Thymus (tissue), 11 donors: ENCODE measurements around the gene ALOX5. TPM values are rescaled to one million over a fixed set of nuclear protein-coding genes. Genes with fewer than 3 reads are reported as not detected.

Experiments
- DNase-seq, 9 donors: peaks; one replicate each; pipeline ENCODE4 v3.0.0-alpha.2; 2013; ENCODE audit warnings: low spot score in 9 of 9, low read depth in 6 of 9, missing footprints in 1 of 9
- H3K27ac ChIP-seq, 2 donors: one replicate each; pipeline ENCODE4 v1.5.1; 2013; ENCODE audit warnings: control low read depth in 1 of 2, low read depth in 1 of 2, low read length in 1 of 2, mild to moderate bottlenecking in 1 of 2, moderate library complexity in 1 of 2
- H3K27me3 ChIP-seq, 2 donors: one replicate each; pipeline ENCODE4 v1.5.1; 2013; ENCODE audit warnings: low read length in 1 of 2; ENCODE audit not compliant: control insufficient read depth in 2 of 2, insufficient read depth in 1 of 2
- H3K36me3 ChIP-seq, 2 donors: one replicate each; pipeline ENCODE4 v1.5.1; 2013; ENCODE audit warnings: low read length in 1 of 2, mild to moderate bottlenecking in 1 of 2, moderate library complexity in 1 of 2; ENCODE audit not compliant: control insufficient read depth in 2 of 2, insufficient read depth in 2 of 2
- H3K4me1 ChIP-seq, 2 donors: one replicate each; pipeline ENCODE4 v1.5.1; 2013; ENCODE audit warnings: low read length in 2 of 2; ENCODE audit not compliant: control insufficient read depth in 2 of 2, insufficient read depth in 2 of 2
- H3K4me3 ChIP-seq, 2 donors: one replicate each; pipeline ENCODE4 v1.5.1; 2013; ENCODE audit warnings: low read length in 2 of 2, control low read depth in 1 of 2, mild to moderate bottlenecking in 1 of 2
- H3K9me3 ChIP-seq, 2 donors: one replicate each; pipeline ENCODE4 v1.5.1; 2013; ENCODE audit warnings: low read length in 1 of 2, mild to moderate bottlenecking in 1 of 2; ENCODE audit not compliant: control insufficient read depth in 2 of 2, insufficient read depth in 1 of 2
- WGBS: extraction: QIAGEN DNeasy Blood & Tissue Kit; methylation state at CpG from one replicate; pipeline ENCODE4 v1.1.7; 2013; 5-methylcytosine and 5-hydroxymethylcytosine counted together
- polyA plus RNA-seq: library from polyadenylated mRNA; stranded (reverse); fragments of 200-250 nt; gene quantifications from one replicate; pipeline ENCODE4 v1.2.3, GENCODE V29; 2013
- total RNA-seq: library from RNA; stranded (reverse); fragments of 120-200 nt; gene quantifications from one replicate; pipeline ENCODE4 v1.2.4, GENCODE V29; 2013
- donor health status: healthy.

ALOX5 gene
- total and polyA plus RNA-seq, 2 donors = 6.7 to 18.9 TPM

DNA sequence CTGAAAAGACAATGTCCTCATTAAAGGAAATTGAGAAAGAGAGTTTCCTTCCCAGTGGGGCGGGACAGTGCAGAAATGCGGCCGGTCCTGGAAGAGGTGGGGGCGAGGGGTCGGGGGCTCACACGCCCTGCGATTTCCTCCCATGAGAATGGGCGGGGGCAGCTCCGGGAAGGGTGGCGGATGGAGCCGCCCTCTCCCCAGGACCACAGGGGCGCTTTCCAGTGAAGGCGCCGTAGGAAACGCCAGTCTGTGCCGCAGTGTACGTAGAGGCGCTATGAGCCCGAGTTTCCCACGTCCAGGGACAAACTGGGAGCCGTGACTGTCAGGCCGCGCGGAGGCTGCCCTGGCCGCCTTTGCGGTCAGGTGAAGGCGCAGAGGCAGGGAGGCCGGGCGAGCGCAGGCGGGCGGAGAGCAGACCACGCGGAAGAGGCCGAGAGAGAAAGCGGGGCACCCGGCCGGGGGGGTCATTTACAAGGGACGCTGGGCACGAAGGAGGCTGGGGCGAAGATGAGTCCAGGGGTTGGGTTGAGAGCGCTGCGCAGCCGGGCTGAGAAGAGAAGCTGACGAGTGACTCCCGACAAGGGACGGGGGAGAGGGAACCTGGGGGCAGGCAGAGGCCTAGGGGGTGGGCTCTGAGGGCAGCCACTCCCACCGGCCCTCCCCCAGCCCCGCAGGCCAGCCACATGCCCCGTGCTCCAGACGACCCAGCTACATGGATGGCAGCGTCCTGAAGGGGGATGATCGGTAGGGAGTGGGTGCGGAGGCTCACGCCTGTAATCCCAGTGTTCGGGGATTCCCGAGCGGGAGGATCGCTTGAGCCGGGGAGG lies 45.0 kb downstream of the ALOX5 start:
- Histone ChIP-seq H3K4me1 (peaks cover 20 to 50% of the 10 kb centered on the region in 2 donors), H3K4me3 (peak overlapping the region; percentile 69 to 70), H3K36me3 (no peaks in the 10 kb centered on the region), H3K9me3 (no peaks in the 10 kb centered on the region), H3K27ac (peak overlapping the region; percentile 61 to 92), H3K27me3 (peaks cover 0 to 11% of the 10 kb centered on the region in 2 donors)
- 2% methylated on average over 60 of the region's 60 CpGs for WGBS
- peak in 2 of 9 donors; percentile 61 to 78 for DNase-seq

GRCh38 chr10:45419676-45420025 lies 45.6 kb downstream of the ALOX5 start:
- Histone ChIP-seq H3K27me3 (peaks cover 0 to 11% of the 10 kb centered on the region in 2 donors), H3K4me3 (peak overlapping the region; percentile 69 to 70), H3K27ac (peak overlapping the region; percentile 61 to 92), H3K36me3 (no peaks in the 10 kb centered on the region), H3K9me3 (no peaks in the 10 kb centered on the region), H3K4me1 (peaks cover 20 to 54% of the 10 kb centered on the region in 2 donors)
- WGBS = 11% methylated on average over 12 of the region's 12 CpGs
- no peak for DNase-seq

DNA sequence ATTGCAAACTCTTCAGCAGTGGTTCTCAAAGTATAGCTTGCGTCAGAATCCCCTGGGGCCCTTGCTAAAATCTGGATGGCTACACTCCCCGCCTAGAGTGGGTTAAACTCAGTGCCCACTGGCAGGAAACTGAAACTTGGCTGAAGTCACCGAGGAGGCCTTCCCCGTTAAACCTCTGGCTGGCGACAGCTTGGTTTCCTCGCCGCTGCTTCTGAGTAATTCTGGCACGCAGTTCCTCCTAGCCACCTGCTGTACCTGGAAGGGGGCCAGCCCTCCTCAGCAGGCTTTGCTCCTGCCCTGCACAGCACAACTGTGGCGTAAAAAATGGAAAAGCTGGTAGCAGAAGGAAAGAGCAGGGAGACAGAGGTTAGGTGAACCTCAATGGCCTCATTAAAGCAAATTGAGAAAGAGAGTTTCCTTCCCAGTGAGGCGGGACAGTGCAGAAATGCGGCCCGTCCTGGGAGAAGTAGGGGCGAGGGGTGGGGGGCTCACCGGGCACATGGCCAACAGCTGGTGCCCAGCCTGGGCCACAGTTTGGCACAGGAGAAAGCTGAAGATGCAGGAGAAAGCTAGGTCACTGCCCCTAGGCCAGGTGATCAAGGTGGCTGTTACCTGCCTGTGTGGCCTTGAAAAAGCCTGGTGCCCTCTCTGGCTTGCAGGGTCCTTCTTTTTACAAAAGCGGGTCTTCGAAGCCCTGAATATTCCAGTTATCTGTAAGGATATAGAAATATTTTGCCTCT lies 46.6 kb downstream of the ALOX5 start:
- Histone ChIP-seq H3K9me3 (no peaks in the 10 kb centered on the region), H3K4me3 (peak overlapping the region in 1 of 2 donors; percentile 14), H3K27ac (peak overlapping the region; percentile 77 to 92), H3K4me1 (peaks cover 27 to 63% of the 10 kb centered on the region in 2 donors), H3K36me3 (no peaks in the 10 kb centered on the region), H3K27me3 (peaks cover 0 to 11% of the 10 kb centered on the region in 2 donors)
- DNase-seq = peak in 1 of 9 donors; percentile 72
- WGBS = 9% methylated on average over 16 of the region's 16 CpGs

- peak in 1 of 9 donors; percentile 63 for DNase-seq
- WGBS = 29% methylated on average over 7 of the region's 7 CpGs
Observed at GRCh38 chr10:45421221-45422097, 47.4 kb downstream of the ALOX5 start.

GRCh38 chr10:45422207-45422865 lies 48.3 kb downstream of the ALOX5 start:
- Histone ChIP-seq H3K27me3 (peaks cover 0 to 11% of the 10 kb centered on the region in 2 donors), H3K9me3 (no peaks in the 10 kb centered on the region), H3K4me3 (no peak overlapping the region), H3K36me3 (no peaks in the 10 kb centered on the region), H3K4me1 (peaks cover 33 to 78% of the 10 kb centered on the region in 2 donors), H3K27ac (peak overlapping the region in 1 of 2 donors; percentile 92)
- peak in 1 of 9 donors; percentile 51 for DNase-seq
- 37% methylated on average over 6 of the region's 6 CpGs for WGBS

More at GRCh38 chr10:45421221-45422097, 47.4 kb downstream of the ALOX5 start:
- Histone ChIP-seq H3K27me3 (peaks cover 0 to 11% of the 10 kb centered on the region in 2 donors), H3K4me1 (peaks cover 33 to 71% of the 10 kb centered on the region in 2 donors), H3K27ac (peak overlapping the region; percentile 77 to 92), H3K36me3 (no peaks in the 10 kb centered on the region), H3K4me3 (no peak overlapping the region), H3K9me3 (no peaks in the 10 kb centered on the region)

GRCh38 chr10:45422866-45423659 lies 49.0 kb downstream of the ALOX5 start:
- Histone ChIP-seq H3K27ac (peak overlapping the region in 1 of 2 donors; percentile 92), H3K36me3 (no peaks in the 10 kb centered on the region), H3K4me1 (peaks cover 33 to 86% of the 10 kb centered on the region in 2 donors), H3K4me3 (no peak overlapping the region), H3K9me3 (no peaks in the 10 kb centered on the region), H3K27me3 (peaks cover 0 to 9% of the 10 kb centered on the region in 2 donors)
- DNase-seq = no peak
- 64% methylated on average over 9 of the region's 9 CpGs for WGBS

DNA sequence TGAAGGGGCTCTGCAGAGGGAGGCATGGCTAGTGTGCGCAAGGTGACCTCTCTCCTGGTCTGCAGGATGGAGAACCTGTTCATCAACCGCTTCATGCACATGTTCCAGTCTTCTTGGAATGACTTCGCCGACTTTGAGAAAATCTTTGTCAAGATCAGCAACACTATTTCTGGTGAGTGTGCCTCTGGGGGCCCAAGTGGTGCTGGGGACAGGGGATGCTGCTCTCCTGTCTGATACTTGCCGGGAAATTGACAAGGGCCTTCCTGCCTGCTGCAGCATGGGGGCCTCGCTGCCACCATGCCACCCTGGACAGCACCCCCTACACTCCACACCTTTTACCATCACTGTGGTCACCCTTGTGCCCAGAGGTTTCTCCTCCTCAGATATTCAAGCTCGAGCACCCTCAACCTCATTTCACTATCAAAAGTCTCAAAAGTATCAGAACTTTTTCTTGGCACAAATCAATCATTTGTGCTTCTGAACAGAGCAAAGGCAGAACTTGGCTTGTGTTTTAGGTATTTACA lies 50.0 kb downstream of the ALOX5 start:
- Histone ChIP-seq H3K9me3 (no peaks in the 10 kb centered on the region), H3K4me1 (peaks cover 33 to 89% of the 10 kb centered on the region in 2 donors), H3K27me3 (peaks cover 0 to 2% of the 10 kb centered on the region in 2 donors), H3K36me3 (no peaks in the 10 kb centered on the region), H3K4me3 (no peak overlapping the region), H3K27ac (no peak overlapping the region)
- WGBS = 98% methylated on average over 7 of the region's 7 CpGs
- DNase-seq = no peak
